ENCODE data around the gene PMM1. TPM values are rescaled to one million over a fixed set of nuclear protein-coding genes. Genes with fewer than 3 reads are reported as not detected.

The PMM1 gene
- total and polyA plus RNA-seq, 2 of the 13 experiments (the other 11 are each of a cell fraction or from before 2014, with no cell fraction given): 17.8 to 95.6 TPM

DNA sequence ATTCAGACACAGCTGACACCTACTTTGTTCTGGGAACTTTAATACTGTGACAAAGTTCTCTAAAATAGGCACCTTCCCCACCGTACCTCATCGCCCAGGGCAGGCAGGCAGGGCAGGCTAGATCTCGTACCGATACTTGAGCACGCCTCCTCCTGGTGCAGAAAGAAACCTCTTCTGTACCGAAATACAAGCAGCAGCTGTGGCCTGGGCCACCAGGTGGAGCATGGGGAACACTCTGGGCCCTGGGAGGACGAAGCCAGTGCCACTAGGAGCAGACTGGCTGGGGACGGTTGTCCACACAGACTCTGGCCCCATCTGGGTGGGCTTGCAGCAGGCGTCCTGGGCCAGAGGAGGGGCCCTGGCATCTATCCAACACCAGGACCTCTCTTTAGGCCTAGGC is 12.8 kb downstream of the PMM1 start:
- peak; percentile 94 for FAIRE-seq
- Histone ChIP-seq H3K36me3 (replicated peaks in 1 of 2; ENCODE audit: control insufficient read depth in 1 of 2, insufficient read depth in 2 of 2, low read length in 2 of 2) (peaks cover 7 to 19% of the 10 kb centered on the region in 2 experiments; a peak in 4 of 5 replicates), H3K4me2 (ENCODE audit: low read depth, low read length) (no peak overlapping the region), H3K9me3 (ENCODE audit: low read length) (no peaks in the 10 kb centered on the region), H3K27me3 (ENCODE audit: control insufficient read depth in 1 of 2, insufficient read depth in 2 of 2, low read length in 2 of 2) (no peaks in the 10 kb centered on the region), H3K4me1 (ENCODE audit: insufficient read depth, low read length) (peaks cover 28% of the 10 kb centered on the region), H3K27ac (ENCODE audit: extremely low read length, insufficient read depth, low read length) (no peak overlapping the region), H4K20me1 (ENCODE audit: insufficient read depth, low read length) (no peaks in the 10 kb centered on the region), H3K79me2 (ENCODE audit: insufficient read depth, low read length) (no peaks in the 10 kb centered on the region), H3K4me3 (replicated peaks in 1 of 3; ENCODE audit: insufficient read depth in 1 of 3, low read depth in 2 of 3, low read length in 3 of 3) (no peak overlapping the region), H2AFZ (ENCODE audit: low read length) (no peak overlapping the region), H3K9ac (ENCODE audit: insufficient read depth, low read depth, low read length) (no peak overlapping the region)
- ChIA-PET POLR2A (interaction anchor here (1.0 to 4.5 kb wide), 4 partner anchors 11 to 44 kb away, joined by 4 to 29 read pairs (median 8); partner anchors contain the start of genes DESI1, PMM1 and XRCC6), CTCF (ENCODE audit: low intra/inter-chr PET ratio, low total read pairs) (interaction anchor here (0.7 to 3.7 kb wide), 8 partner anchors 10 to 44 kb away, joined by 3 to 77 read pairs (median 5); partner anchors contain the start of gene POLR3H)
- DNase-seq (ENCODE audit: low spot score): peak; percentile 82
- intact Hi-C loops (cut with micrococcal nuclease; ENCODE audit: unreplicated experiment): loop anchor here (2.0 kb wide), 1 partner anchor 20 kb away; no protein-coding TSS in a partner anchor
- 33% methylated on average over 3 of the region's 9 CpGs for WGBS (ENCODE audit: low lambda C conversion rate)
- ATAC-seq: peak; percentile 91
- in situ Hi-C loops (cut with HindIII; ENCODE audit: extremely low pct_ligation_motif_present, low pct_unique_long_range_greater_than_20kb): no loop called here
- BruUV-seq (replicated peaks): TSS peak; percentile 51
- 0 out of 4 replicates have a peak, but pooled peaks of 1 of the 2 experiments have one; percentile 17 for TF ChIP-seq POLR2A (IDR thresholded peaks at IDR 0.05; ENCODE audit: insufficient read depth in 1 of 2, low read depth in 2 of 2, low read length in 2 of 2)
- peak; percentile 66 for TF ChIP-seq TBX2 (CRISPR knock-in tag; IDR thresholded peaks at IDR 0.05; ENCODE audit: borderline replicate concordance)
- TF ChIP-seq, protein P1, sequence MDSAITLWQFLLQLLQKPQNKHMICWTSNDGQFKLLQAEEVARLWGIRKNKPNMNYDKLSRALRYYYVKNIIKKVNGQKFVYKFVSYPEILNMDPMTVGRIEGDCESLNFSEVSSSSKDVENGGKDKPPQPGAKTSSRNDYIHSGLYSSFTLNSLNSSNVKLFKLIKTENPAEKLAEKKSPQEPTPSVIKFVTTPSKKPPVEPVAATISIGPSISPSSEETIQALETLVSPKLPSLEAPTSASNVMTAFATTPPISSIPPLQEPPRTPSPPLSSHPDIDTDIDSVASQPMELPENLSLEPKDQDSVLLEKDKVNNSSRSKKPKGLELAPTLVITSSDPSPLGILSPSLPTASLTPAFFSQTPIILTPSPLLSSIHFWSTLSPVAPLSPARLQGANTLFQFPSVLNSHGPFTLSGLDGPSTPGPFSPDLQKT (CRISPR knock-in tag; IDR thresholded peaks at IDR 0.05; ENCODE audit: borderline replicate concordance): no peak
- no peak for TF ChIP-seq ZNF841 (CRISPR knock-in tag; IDR thresholded peaks at IDR 0.05; ENCODE audit: borderline replicate concordance)
- TF ChIP-seq GFI1 (CRISPR knock-in tag; IDR thresholded peaks at IDR 0.05; ENCODE audit: borderline replicate concordance): no peak
- TF ChIP-seq, protein P2, sequence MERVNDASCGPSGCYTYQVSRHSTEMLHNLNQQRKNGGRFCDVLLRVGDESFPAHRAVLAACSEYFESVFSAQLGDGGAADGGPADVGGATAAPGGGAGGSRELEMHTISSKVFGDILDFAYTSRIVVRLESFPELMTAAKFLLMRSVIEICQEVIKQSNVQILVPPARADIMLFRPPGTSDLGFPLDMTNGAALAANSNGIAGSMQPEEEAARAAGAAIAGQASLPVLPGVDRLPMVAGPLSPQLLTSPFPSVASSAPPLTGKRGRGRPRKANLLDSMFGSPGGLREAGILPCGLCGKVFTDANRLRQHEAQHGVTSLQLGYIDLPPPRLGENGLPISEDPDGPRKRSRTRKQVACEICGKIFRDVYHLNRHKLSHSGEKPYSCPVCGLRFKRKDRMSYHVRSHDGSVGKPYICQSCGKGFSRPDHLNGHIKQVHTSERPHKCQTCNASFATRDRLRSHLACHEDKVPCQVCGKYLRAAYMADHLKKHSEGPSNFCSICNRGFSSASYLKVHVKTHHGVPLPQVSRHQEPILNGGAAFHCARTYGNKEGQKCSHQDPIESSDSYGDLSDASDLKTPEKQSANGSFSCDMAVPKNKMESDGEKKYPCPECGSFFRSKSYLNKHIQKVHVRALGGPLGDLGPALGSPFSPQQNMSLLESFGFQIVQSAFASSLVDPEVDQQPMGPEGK (CRISPR knock-in tag; IDR thresholded peaks at IDR 0.05): peak; percentile 50
- TF ChIP-seq, protein P3, sequence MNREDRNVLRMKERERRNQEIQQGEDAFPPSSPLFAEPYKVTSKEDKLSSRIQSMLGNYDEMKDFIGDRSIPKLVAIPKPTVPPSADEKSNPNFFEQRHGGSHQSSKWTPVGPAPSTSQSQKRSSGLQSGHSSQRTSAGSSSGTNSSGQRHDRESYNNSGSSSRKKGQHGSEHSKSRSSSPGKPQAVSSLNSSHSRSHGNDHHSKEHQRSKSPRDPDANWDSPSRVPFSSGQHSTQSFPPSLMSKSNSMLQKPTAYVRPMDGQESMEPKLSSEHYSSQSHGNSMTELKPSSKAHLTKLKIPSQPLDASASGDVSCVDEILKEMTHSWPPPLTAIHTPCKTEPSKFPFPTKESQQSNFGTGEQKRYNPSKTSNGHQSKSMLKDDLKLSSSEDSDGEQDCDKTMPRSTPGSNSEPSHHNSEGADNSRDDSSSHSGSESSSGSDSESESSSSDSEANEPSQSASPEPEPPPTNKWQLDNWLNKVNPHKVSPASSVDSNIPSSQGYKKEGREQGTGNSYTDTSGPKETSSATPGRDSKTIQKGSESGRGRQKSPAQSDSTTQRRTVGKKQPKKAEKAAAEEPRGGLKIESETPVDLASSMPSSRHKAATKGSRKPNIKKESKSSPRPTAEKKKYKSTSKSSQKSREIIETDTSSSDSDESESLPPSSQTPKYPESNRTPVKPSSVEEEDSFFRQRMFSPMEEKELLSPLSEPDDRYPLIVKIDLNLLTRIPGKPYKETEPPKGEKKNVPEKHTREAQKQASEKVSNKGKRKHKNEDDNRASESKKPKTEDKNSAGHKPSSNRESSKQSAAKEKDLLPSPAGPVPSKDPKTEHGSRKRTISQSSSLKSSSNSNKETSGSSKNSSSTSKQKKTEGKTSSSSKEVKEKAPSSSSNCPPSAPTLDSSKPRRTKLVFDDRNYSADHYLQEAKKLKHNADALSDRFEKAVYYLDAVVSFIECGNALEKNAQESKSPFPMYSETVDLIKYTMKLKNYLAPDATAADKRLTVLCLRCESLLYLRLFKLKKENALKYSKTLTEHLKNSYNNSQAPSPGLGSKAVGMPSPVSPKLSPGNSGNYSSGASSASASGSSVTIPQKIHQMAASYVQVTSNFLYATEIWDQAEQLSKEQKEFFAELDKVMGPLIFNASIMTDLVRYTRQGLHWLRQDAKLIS (CRISPR knock-in tag; IDR thresholded peaks at IDR 0.05): 0 out of 2 replicates have a peak, but pooled peaks have one; percentile 45
- TF ChIP-seq SMAD1 (CRISPR knock-in tag; IDR thresholded peaks at IDR 0.05; ENCODE audit: borderline replicate concordance, low read depth): peak; percentile 60; the same call in 1 of the 2 replicates
- TF ChIP-seq THYN1 (CRISPR knock-in tag; IDR thresholded peaks at IDR 0.05; ENCODE audit: borderline replicate concordance, low read depth): no peak
- TF ChIP-seq RFXANK (CRISPR knock-in tag; IDR thresholded peaks at IDR 0.05): 0 out of 2 replicates have a peak, but pooled peaks have one; percentile 45
- TF ChIP-seq MZF1 (CRISPR knock-in tag; IDR thresholded peaks at IDR 0.05; ENCODE audit: borderline replicate concordance): no peak
- TF ChIP-seq GABPA (IDR thresholded peaks at IDR 0.05; ENCODE audit: low read depth, low read length): no peak
- no peak for TF ChIP-seq GABPA (CRISPR knock-in tag; IDR thresholded peaks at IDR 0.05; ENCODE audit: low read depth)
- TF ChIP-seq ZNF615 (CRISPR knock-in tag; IDR thresholded peaks at IDR 0.05; ENCODE audit: borderline replicate concordance): no peak
- no peak for TF ChIP-seq SYNCRIP (IDR thresholded peaks at IDR 0.05; ENCODE audit: insufficient read depth, low read depth, low read length)
- TF ChIP-seq, protein P4, sequence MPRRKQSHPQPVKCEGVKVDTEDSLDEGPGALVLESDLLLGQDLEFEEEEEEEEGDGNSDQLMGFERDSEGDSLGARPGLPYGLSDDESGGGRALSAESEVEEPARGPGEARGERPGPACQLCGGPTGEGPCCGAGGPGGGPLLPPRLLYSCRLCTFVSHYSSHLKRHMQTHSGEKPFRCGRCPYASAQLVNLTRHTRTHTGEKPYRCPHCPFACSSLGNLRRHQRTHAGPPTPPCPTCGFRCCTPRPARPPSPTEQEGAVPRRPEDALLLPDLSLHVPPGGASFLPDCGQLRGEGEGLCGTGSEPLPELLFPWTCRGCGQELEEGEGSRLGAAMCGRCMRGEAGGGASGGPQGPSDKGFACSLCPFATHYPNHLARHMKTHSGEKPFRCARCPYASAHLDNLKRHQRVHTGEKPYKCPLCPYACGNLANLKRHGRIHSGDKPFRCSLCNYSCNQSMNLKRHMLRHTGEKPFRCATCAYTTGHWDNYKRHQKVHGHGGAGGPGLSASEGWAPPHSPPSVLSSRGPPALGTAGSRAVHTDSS (CRISPR knock-in tag; conservative IDR thresholded peaks at IDR 0.05): no peak

Data from HepG2 (cell line).